GM19099 (cell line): ENCODE data around the gene PROB1.
A peak's percentile ranks its signal among the peaks of the same experiment; 100 is the strongest.

Experiments used
- POLR2A ChIP-seq: IDR thresholded peaks from 3 replicates; pipeline ENCODE4 v1.6.1; 2011; ENCODE audit warnings: low read depth; ENCODE audit not compliant: insufficient read length; ENCODE audit errors: extremely low read depth

The PROB1 gene

DNA sequence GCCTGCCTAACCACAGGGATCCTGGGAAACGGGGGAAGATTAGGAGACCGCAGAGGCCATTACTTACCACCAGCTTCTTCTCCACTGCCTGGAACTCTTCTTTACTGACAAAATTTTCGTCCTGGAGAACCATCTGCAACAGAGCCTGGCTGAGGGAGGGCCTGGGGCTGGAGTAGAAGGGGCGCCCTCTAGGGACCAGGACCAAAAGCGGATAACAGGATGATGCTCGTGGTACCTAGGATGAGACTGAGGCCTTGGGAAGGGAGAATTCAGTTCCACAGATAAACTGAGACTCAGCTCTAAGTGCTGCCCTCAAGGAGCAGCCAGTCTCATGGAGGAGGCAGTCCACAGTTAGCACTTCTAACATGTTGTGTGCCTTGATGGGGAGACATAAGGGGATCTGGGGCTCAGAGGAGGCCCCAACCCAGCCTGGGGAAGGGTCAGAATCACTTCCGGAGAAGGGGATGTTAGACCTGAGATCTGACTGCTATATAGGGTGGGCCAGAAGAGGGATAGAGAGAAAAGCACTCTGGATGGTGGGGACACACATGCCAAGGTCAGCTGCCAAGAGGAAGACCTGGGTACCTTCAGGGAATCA lies 7.8 kb upstream of the PROB1 start:
- TF ChIP-seq POLR2A, result peak; percentile 12

DNA sequence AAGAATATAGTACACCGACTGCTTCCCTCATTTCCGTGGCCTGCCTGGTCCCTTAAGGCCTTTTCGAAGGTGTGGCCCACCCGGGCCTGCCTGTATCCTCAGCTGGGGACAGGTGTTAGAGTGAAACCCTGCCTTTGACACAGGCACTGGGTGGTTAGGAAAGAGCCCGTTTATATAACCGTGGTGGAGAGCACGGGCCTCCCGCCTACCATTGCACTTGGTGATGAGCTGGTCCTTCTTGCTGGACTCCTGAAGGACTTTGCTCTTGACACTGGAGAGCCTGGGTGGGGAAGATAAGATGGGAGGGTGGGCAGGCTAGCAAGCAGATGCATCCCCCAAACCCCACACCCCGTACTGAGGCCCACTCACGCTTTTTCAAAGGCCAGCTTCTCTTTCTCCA lies 6.6 kb upstream of the PROB1 start:
- TF ChIP-seq POLR2A, result no peak

DNA sequence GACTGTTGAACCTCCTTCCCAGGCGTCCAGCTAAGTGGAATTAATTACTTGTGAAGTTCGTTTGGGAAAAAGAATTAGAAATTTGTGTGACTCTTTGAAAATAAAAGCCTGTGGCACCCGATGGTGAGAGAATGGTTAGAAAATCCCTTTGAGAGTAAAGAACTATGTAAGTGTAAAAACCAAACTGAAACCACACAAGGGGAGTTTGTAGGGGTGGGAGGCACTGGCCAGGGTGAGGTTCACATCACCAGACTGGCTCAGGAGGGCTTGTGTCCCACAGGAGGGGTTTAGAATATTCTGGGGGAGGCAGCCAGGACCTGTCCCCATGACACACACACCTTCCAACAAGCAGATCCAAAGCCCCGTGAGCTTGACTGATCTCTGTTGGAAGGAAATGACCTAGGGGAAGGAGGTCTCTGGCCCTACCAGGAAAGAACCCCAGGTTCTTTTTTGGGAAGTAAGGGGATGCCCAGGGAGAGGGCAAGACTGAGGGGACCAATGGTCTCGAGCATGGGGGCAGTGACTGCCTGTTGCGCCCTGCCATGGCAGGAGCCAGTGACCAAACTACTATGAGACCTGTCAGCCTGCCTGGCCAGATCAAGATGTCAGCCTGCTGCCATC lies 4.7 kb upstream of the PROB1 start:
- TF ChIP-seq POLR2A, result no peak

DNA sequence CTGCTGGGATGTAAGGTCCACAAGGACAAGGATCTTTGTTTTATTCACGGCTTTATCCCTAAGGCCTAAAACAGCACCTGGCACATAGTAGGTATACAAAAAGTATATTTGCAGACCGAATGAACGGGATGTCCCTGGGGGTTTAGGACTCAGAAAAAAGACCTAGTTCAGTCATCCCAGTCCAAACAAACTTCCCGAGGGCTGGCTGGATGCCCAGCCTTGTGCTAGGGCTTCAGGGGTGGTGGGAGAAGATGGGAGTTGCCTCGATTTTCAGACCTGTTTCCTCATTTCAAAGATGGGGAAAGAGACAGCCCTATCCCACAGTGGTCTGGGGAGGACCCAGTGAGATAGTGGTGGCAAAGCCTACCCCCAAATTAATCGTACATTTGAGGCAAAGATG lies 3.0 kb upstream of the PROB1 start:
- no peak for TF ChIP-seq POLR2A

DNA sequence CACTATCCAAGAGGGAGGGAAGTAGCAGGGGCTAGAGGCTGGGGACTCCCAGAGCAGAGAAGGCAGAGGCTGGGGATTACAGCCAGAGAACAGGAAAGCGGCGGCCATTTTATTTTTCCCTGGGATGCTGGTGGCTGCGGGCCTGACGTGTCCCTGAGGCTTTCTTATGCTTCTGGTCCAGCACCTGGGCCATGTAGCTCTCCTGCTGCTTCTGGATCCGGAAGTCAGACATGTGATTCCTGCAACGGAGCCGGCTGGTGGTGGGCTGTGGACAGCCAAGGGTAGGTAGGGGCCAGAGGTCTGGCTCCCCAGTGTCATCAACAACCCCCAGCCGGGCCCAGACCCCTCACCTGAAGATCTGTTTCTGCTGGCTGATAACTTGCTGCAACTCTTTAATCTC lies 1.8 kb upstream of the PROB1 start:
- TF ChIP-seq POLR2A, result no peak

DNA sequence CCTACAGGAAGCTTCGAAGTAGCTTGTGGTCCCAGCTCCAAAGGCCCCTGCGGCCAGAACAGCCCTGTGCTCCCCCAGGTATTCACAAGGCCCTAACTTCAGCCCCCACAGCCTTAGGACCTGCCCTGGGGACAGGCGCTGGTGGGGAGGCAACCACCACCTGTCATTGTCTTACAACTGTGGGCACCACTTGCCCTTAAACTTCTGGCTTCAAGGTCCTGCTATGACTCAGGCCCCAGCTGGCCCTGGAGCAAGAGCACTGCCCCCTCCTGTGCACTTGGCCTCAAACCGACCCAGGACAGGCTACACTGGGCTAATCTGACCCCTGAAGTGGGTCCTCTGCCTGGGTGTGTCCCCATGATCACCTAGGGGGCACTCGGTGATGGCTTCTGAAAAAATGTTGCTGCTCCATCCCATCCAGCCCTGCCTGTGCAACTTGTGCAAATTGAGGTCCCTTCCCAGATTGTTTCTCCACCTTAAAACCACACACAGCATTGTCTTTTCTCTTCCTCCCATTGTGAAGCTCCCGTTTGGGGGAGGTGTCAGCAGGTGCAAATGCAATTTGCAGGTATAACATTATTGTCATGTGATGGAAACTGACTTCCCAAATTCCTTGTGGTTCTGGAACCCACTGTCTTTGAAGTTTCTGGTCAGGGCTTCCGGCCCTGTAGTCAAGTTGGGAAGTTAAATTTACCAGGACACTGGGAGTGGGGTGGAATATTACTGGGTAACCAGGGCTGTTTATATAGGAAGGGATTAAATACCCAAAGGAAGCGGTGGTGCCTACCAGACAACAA lies 1.1 kb upstream of the PROB1 start:
- no peak for TF ChIP-seq POLR2A

DNA sequence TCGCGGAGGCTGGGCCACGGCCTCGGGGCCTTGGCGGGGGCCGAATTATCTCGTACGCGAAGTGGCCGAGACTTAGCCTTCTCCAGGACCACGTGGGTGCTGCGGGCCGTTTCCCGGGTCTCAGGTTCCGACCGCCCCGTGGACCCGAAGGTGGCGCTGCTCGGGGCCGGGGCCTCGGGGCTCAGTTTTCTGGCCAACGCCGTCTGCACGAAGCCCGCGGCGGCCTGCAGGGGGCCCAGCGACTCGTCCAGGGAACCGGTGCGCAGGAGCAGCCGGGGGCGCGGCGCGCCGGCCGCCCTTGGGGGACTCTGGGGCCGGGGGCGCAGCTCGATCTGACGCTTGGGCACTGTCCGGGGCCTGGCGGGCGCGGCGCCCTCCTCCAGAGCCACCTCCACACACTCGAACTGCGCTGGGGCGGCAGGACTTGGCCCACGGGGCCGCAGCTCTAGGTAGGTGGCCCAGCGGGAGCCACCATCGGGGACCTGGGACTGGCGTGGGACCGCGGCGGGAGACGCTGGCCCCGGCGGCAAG lies 716 bp downstream of the PROB1 start:
- TF ChIP-seq POLR2A, result peak; percentile 43

DNA sequence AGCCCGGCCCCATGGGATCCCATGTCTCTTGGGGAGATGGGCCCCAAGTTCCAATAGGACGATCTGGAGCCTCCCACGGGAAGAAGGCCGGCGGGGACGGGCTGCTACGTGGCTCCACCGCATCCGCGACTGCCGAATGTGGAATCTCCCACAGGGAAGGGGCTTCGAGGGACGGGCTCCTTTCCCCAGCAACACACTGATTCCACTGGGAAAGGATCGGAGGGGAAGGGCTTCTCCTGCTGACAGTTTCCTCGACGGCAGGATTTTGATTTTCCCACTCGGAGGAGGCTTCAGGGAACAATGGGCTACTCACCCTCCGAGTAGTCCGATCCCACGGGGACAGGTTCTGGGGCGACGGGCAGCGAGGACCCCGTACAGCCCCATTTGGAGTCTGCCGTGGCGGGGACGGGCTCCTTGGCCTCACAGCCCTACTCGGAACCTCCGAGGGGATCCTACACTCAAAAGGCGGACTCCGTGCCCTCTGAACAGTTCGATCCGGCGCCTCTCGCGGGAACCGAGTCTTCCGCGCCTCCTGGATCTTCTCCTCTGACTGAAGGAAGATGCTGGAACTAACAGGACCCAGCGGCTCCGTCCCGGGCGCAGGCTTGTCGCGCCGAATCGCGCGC lies 1.3 kb downstream of the PROB1 start:
- TF ChIP-seq POLR2A, result no peak

DNA sequence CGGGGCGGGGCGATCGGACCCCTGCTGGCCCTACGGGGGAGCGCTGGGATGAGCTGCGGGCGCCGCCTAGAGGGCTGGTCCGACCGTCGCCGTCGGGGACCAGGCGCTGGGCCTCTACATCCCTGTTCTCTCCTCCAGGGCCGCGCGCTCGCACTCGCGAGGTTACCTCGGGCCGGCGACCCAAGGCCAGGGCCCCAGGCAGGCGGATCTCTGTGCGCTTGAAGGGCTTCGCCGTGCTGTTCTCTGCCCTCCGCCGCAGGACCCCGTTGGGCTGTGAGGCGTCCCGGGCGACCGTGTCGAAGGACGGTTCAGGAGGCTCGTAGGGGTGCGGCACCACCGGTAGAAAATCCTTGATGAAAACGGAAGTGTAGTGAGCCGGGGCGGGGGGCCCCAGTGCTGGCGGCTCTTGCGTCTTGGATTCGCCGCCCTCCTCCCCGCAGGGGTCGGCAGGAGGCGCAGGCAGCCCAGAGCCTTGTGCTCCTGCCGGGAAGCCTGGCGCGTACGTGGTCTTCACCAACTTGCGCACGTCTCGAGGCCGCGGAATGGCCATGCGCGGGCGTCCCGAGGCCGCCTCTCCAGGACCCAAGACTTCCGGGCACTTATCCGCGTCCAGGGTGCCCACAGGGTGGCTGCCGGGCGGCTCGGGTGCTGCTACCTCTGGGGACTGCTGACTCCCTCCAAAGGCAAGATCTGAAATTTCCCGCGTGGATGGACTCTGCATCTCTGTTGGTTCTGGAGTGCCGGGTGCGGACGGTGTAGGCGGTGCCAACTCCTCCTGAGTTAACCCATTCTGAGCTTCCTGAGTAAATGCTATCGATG lies 2.0 kb downstream of the PROB1 start:
- TF ChIP-seq POLR2A, result peak; percentile 53

DNA sequence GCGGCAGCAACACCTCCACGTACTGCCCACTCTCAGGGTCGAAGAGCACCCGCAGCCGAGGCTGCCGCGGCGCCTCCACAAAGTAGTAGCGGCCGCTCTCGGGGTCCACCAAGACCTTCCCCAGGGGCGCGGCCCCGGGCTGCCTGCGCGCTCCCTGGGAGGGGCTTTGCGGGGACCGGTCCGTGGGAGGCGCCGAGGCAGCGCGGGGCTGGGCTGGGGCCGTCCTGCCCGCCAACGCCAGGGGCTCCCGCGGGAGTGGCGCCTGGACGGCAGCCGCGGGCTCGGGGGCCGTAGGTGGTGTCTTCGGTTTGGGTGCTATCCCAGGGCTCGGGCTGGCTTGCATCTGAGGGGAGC lies 2.6 kb downstream of the PROB1 start:
- peak; percentile 68 for TF ChIP-seq POLR2A

DNA sequence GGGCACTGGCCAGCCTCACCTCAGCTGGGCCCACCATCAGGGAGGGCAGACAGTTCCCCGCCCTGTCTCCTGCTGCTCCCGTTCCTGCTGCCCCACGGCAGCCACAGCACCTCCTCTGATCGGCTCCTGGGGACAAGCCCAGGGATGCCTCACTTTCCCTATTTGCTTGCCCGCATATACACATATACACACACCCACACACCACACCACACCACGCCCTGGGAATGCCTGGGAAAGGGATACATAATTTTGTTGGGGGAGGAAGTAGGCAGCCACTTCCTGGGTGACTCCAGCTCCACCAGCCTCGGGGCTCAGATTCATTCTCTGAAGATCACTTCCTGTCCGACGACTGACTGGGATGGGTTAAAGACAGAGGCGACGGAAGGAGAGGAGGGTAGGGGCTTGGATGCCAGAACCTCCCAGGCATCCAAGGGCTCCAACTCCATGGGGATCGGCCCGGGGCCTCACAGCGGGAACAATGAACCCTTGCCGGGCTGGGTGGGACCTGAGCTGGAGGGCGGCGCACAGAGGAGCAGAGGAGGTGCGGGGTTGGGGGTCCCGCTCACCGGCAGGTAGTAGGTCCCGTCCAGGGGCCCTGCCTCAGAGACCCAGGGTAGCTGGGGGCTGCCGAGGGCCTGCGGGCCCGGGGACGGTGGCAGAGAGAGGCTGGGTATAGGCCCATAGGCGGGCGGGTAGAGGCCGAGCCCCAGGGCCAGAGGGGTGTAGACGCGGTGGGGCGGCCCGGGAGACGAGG lies 3.2 kb downstream of the PROB1 start:
- no peak for TF ChIP-seq POLR2A

DNA sequence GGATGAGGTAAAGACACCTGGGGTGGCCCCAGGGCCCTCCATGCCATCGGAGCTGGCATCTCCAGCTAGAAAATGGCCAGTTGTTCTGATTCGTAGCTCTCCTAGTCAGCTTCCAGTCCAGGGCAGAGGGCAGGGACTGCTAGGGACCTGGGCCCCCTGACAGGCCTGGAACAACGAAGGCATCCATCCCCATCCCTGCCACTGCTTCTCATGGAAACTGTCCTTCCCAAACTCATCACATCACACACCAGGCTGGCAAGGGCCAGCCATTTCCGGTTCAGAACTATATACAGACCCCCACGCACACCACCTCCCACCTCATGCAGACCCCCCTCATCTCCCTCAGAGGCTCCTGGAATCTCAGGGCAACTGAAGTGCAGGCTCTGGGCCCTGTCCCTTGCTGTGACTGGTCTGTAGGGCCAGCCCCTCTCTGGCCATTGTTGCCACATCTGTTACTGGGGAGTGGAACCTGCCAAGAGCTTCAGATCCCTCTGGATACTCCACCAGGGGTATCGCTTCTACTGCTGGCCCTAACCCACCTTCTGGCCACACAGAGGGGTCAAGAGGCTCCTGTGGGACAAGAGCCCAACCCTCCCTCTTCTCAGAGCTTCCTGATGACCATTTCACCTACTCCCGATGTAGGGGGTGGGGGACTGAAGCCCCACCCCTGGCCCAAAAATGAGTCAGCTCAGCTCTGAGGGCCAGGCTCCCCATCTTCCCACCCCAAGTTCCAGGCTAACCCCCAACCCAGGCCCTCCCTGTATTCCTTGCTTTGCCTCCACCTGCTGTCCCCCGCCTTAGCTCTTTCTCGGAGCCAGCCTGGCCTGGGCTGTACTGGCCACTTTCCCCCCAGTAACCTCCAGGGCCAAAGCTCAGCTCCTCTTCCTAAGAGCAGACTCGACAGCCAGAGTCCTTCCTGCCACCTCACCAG lies 4.0 kb downstream of the PROB1 start:
- TF ChIP-seq POLR2A, result no peak
